SK-MEL-5 (cell line): ENCODE results near the gene LGALS12. TPM values are rescaled to one million over a fixed set of nuclear protein-coding genes. Genes with fewer than 3 reads are reported as not detected.
"Not testable (repeated sequence)": the region's sequence is repeated elsewhere in the genome, so short reads cannot be mapped to it uniquely, and the experiment has no call there.

ENCODE experiments used
- DNase-seq: peaks from one replicate; pipeline ENCODE4 v3.0.0-alpha.2; 2016; ENCODE audit warnings: low read depth, low spot score
- in situ Hi-C: cut with HindIII; loops from 2 replicates; pipeline ENCODE4 v1.10.0; 2016; ENCODE audit warnings: low sequenced_read_pairs, high pct_unique_total_duplicates, low pct_unique_long_range_greater_than_20kb
- total RNA-seq: library from RNA; depleted of rRNA; stranded (reverse); fragments of >200 nt; shearing (Covaris generic); gene quantifications from 2 replicates; pipeline ENCODE4 v1.2.3, GENCODE V29; 2014

LGALS12 gene
- total RNA-seq, 1 experiment from 2014 or later, result not detected

GRCh38 chr11:63549411-63549810, 43.5 kb downstream of the LGALS12 start:
- DNase-seq, result no peak
- in situ Hi-C loops, result no loop called here

- DNase-seq, in situ Hi-C loops: not testable (repeated sequence)
Observed at GRCh38 chr11:63550156-63550700, 44.3 kb downstream of the LGALS12 start.

GRCh38 chr11:63551091-63551888, 45.4 kb downstream of the LGALS12 start:
- no peak for DNase-seq
- in situ Hi-C loops, result no loop called here

- DNase-seq, result no peak
- in situ Hi-C loops, result no loop called here
Observed at GRCh38 chr11:63551889-63552266, 46.0 kb downstream of the LGALS12 start.

GRCh38 chr11:63552921-63553320, 47.0 kb downstream of the LGALS12 start:
- in situ Hi-C loops, result no loop called here
- DNase-seq, result no peak

- no peak for DNase-seq
- in situ Hi-C loops, result no loop called here
Observed at GRCh38 chr11:63553759-63554158, 47.9 kb downstream of the LGALS12 start.

GRCh38 chr11:63554877-63555223, 49.0 kb downstream of the LGALS12 start:
- in situ Hi-C loops, result no loop called here
- no peak for DNase-seq

GRCh38 chr11:63556404-63557013, 50.6 kb downstream of the LGALS12 start:
- in situ Hi-C loops, result no loop called here
- no peak for DNase-seq

DNA sequence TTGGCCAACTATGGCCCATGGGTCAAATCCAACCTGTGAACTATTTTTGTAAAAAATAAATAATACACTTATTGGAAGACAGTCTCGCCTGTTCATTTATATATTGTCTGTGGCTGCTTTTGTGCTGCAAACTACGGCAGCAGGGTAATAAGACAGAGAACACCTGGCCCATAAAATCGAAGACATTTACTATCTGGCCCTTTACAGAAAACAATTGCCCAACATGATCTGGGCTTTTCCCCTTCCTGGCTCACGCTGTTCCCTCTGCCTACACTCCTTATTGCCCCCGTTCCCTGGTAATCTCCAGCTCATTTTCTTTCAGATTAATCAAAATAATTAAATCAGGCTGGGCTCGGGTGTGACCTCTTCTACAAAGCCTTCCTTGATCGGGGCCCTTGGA, 51.7 kb downstream of the LGALS12 start:
- in situ Hi-C loops, result no loop called here
- DNase-seq, result no peak

- in situ Hi-C loops, result no loop called here
- DNase-seq, result no peak
Observed at GRCh38 chr11:63558459-63559157, 52.7 kb downstream of the LGALS12 start.

DNA sequence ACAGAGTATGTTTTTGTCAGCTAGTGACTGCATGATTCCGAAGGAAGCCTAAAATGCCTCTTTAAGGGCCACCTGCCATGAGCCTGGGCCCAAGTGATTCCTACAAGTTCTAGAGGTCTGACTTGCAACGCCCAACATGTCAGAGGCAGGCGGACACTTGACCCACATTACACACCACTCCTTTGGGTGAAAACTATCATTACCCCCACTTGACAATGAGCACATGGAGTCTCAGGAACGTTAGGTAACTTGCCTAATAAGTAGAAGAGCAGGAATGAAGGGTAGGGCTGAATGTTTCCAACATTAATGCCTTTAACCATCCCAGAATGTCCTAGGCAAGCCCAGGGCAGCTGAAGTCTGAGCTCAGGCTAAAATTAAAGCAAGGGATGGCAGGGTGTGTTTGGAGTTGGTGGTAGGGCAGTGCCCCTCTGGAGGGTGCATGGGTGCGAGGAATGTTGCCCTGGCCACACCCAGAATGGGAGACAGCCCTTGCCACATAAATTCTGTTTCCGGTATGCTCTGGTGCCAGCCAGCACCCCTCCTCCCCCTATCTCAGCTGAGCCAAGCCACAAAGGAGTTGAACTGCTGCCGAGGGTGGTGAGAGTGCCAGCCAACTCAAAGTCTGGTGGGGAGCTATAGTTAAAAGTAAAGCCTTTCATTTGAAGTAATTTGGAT, 54.8 kb downstream of the LGALS12 start:
- in situ Hi-C loops, result no loop called here
- DNase-seq, result no peak

DNA sequence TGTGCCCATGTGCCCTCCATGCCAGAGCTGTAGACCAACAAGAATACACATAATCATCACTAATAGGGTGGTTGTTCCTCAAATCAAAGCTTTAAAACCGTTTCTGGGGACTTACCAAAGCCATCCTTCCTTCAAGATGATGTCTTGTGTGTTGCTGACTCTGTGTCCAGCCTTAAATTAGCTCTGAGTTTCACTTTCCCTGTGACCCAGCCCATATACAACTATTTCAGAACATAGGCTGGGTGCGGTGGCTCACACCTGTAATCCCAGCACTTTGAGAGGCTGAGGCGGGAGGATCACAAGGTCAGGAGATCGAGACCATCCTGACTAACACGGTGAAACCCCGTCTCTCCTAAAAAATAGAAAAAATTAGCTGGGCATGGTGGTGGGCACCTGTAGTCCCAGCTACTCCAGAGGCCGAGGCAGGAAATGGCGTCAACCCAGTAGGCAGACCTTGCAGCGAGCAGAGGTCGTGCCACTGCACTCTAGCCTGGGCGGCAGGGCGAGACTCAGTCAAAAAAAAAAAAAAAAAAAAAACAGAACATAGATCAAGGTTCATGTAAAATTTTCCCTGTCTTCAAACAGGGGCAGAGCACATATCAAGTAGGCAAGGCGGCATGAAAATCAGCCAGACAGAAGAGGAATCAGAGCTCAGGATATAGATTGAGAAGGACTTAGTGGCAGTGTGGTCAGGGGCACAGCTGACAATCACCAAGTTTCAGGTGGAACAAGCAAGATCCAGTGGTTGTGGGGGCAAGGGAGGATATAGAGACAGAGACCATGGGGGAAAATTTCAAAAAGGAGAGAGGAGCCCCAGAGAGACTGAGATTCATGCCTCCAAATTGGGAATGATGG, 57.5 kb downstream of the LGALS12 start, which contains the start of gene PLAAT2:
Gene PLAAT2, minus strand, starts transcription at position 179 of the 855 bp plus-strand sequence. Its CDS starts 55 bp downstream, at position 124.
- no peak for DNase-seq
- in situ Hi-C loops, result no loop called here

DNA sequence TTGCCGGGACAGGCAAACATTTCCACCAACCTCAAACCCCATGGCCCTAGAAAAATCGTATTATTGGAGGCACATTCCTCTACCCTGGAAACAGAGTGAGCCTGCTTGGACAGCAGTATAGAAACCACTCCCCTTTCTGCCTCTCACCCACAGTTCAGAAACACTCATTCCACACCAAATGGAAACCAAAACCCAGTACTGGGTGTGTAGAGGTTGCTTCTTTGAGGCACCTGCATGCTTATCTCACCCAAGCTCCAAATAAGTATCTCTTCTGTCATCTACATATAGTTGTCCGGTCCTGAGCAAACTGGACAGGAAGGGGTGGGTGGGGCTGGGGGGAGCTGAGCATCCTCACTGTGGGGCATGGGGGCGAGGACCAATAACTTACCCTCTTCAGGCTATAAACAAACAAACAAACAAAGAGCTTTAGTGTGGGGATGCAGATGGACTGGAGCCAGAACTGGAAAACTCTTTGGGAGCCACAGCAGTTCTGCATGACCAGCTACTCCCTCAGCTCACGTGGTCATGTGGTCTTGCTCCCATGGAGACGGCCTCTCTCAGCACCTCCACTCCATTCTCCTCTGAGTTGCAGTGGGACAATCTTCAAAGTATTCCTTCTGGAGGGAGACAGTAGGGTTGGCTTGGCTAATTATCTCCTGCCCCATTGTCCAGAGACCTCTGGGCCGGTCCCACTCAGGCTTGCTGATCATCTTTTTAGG, 58.3 kb downstream of the LGALS12 start:
- in situ Hi-C loops, result no loop called here
- DNase-seq, result no peak

DNA sequence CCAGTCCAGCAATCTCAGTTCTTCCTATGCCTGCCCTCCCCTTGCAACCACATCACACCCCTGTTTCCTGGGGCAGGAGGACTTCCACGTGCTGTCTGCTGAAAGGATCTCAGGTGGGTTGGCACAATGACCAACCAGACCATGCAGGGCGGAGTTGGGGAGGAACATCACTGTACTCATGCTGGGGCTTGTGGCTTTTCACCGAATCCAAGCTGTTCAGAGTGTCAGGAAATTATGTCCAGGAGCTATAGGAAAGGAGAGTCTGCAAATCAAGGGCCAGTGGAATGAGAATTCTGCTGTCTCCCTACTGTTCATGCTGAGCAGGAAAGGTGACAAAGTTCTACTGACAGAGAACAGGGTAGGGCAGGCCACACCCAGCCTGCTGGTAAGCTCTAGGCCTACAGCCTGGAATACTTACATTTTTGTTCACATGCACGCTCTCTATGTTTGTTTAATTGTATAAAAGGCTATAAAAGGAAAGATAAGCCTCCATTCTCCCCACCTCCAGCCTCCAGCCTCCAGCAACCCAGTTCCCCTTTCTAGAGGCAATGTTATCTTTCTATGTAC, 59.0 kb downstream of the LGALS12 start:
- DNase-seq, result no peak
- in situ Hi-C loops, result no loop called here
